Central memory CD4-positive, alpha-beta T cell (primary cell): ENCODE measurements around the gene FGF21.
A peak's percentile ranks its signal among the peaks of the same experiment; 100 is the strongest.

Experiments
- DNase-seq: peaks from one replicate; pipeline ENCODE4 v3.0.0; 2022

FGF21 gene

GRCh38 chr19:48794291-48794690 lies 39.0 kb downstream of the FGF21 start:
- DNase-seq: no peak

DNA sequence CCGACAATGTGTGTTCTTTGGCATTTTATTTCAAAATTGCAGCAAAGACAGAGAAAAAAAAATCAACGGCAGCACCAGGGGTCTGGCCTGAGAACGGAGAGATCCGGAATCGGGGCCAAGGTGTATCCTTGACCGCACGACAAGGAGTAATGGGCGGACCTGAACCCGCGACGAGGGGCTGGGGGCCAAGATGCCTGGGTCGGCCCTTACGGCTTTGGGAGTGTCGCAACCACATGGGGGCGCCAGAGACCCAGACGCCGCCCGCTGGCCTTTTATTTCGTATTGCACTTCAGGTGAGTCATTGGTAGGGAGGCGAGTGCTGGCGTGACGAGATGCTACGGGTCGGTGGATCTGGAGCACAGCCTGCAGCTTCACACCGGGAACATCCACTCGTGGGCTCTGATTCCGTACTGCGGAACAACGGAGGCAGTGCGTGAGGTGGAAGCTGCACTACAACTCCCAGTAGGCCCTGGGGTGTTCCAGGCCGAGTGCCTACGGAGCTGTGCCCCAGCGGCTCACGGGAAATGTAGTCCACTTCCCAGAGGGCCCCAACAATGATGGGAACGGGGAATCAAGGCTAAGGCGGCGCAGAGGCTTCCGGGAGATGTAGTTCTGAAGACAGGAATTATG lies 39.8 kb downstream of the FGF21 start:
- DNase-seq: peak; percentile 84

DNA sequence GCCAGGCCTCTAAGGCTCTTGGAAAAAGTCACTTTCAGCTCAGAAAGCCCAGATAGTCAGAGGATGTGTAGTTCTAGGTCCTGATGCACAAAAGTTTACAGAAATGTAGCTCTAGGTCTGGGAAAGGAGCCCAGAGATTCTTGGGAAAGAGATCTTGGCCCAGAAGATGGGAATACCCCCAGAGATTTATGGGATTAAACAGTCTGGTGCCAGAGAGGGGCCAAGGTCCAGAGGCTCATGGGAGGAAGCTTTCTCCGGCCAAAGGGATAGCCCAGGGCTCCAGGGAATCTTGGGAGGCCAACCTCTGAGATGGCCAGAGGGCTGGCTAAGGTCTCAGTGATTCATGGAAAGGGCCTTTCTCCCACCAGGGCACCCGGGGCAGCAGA lies 40.4 kb downstream of the FGF21 start:
- no peak for DNase-seq

DNA sequence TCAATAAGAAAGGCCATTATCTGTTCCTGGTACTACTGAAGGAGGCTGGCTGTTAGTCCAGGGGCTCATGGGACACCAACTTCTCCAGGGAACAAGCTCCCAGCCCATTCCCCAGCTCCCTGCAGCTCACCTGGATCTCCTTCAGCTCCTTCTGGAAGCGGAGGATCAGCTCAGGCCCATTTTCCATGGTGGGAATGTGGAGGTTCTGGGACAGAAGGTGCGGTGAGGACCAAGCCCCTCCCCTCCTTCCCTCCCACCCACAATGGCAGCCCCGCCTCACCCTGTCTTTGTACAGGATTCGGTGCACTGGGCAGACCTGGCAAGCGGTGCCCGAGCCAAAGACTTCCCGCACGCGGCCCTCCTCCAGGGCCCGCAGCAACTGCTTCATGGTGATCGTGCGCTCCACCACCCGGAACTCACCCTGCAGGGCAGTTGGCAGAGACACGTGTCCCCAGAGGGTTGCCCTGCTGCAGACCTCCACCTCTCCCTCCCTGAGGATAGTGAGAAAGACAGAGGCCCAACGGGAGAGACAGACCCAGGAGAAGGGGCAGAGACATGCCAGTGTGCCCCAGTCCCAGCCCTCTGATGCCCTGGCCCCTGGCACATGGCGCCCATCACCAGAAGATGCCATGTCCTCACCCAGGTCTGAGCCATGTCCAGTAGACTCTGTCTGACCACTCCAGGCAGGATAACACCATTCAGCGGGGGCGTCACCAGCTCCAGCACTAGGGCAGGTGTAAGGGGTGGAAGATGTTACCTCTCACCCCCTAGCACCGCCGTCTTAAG lies 41.2 kb downstream of the FGF21 start:
- DNase-seq: no peak

DNA sequence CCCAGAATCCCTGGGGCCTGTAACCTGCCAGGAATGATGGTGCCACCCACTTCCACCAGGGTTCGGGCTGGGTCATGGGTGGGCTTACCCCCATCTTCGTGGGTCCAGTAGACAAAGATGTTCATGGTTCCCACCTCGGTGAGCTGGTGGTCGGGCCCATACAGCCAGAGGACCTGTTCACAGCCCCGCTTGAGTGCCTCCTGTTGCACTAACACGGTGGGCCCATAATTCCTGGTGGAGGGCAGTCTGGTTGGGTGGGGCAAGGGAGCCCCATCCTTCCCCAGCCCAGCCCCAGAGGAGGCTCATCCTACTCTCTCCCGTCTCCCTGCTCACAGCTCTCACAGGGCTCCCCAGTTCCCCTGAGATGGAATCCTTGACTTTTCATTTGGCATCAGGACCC lies 41.8 kb downstream of the FGF21 start:
- no peak for DNase-seq

DNA sequence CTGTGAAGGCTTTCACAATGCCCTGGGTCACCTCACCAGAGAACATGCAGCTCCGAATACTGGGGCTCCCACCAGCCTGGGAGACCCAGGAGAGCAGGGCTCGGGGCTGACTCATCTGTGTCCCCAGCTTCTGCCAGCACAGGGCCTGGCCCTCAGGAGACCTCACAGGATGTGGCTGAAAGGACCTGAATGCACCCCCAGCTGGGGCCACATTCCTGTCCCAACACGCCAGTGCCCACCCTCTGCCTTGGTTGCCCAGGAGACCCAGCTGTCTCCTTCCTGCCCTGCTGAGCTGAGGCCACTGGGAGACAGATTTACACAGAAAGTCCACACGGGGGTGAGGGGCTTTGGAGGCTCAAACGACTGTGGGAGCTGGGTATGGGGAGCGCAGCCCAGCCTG lies 43.6 kb downstream of the FGF21 start:
- DNase-seq: no peak

- DNase-seq: no peak
These were observed 44.3 kb downstream of the FGF21 start for GRCh38 chr19:48799358-48800300.

- DNase-seq: no peak
These were observed 47.3 kb downstream of the FGF21 start for GRCh38 chr19:48802623-48803022.

DNA sequence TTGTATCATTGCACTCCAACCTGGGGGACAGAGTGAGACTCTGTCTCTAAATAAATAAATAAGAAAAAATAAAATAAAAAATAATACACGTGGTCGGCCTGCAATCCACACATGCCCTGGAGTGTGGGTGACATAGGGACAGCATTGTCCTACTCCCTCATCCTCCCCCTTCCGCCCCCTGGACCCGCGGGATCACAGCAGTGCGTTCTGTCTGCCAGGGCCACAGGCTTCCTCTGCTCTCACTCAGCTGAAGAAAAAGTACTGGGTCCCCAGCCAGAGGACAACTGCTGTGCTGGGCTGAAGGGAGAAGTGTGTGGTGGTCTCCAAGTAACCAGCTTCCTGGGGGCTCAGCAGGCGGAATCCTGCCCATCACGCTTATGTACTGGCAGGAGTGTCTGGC lies 49.2 kb downstream of the FGF21 start:
- DNase-seq: no peak

DNA sequence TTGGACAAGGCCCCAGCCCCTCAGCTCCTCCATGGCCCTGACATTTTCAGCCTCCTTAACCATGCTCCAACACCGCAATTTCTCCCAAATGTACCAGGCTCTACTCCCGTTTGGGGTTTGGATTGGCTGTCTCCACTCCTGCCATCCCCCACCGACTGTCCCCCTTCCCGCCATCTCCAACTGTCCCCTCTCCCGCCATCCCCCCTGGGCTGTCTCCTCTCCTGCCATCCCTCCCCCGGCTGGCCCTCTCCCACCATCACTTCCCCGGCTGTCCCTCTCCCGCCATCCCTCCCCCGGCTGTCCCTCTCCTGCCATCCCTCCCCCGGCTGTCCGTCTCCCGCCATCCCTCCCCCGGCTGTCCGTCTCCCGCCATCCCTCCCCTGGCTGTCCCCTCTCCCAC lies 50.1 kb downstream of the FGF21 start:
- DNase-seq: no peak

DNA sequence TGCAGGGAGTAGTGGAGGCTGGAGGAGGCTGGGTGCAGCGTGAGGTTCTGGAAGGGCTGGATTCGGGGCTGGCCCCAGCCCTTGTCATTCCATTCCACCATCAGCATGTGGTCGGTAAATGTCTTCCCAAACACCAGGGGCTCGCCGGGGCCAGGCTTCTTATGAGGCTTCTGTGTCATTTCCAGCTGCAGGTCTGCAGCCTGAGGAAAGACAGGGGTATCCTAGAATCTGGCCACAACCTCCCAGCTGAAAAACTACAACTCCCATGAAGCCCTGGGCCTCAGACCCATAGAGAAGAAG lies 51.1 kb downstream of the FGF21 start:
- DNase-seq: peak; percentile 44

GRCh38 chr19:48806818-48807589 lies 51.7 kb downstream of the FGF21 start:
- no peak for DNase-seq

DNA sequence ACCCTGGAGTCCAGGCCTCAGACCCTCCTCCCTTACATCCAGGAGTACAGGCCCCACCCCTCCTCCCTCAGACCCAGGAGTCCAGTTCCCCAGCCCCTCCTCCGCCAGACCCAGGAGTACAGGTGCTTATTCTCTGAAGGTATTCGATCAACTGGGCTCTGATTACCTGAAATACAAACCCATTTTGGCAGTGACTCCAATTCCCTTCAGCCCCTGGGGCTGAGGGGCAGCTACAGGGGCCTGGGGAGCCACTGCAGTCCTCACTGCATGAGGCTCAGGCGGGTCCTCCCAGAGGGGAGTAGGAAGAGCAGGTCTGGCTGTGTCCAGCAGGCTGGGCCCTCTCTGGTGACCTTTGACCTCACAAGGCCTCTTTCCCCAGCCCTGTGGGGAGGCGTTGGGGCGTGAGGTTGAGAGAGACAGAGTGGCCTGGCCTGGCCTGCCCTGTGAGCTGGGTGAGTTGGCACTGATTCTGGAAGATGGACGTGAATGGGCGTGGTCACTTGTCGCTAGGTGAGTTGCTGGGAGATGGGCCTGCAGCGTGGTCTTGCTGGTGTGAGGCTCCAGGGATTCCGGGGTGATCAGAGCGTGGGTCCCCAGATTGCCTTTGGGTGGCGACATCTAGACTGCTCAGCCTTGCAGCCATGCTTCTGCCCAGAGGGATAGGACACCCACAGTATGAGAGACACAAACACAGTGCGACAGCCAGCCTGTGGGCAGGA lies 52.4 kb downstream of the FGF21 start:
- no peak for DNase-seq
